Astrocyte of the spinal cord (primary cell): ENCODE measurements around the gene SASH1.

ENCODE experiments used
- DNase-seq: peaks from one replicate; pipeline ENCODE4 v3.0.0; 2011; ENCODE audit warnings: low read depth, low spot score
- H3K4me3 ChIP-seq: 2 replicates; pipeline ENCODE4 v1.5.1; 2011; ENCODE audit warnings: low read depth, mild to moderate bottlenecking, low read length, moderate library complexity
- in situ Hi-C: cut with HindIII; loops from 2 replicates; pipeline ENCODE4 v1.10.0; 2017; ENCODE audit warnings: low sequenced_read_pairs
- TF ChIP-seq, protein P1 (sequence below): IDR thresholded peaks from 2 replicates; pipeline ENCODE4 v1.5.1; 2012; ENCODE audit warnings: low read depth, mild to moderate bottlenecking, low read length, inconsistent platforms

SASH1 gene

DNA sequence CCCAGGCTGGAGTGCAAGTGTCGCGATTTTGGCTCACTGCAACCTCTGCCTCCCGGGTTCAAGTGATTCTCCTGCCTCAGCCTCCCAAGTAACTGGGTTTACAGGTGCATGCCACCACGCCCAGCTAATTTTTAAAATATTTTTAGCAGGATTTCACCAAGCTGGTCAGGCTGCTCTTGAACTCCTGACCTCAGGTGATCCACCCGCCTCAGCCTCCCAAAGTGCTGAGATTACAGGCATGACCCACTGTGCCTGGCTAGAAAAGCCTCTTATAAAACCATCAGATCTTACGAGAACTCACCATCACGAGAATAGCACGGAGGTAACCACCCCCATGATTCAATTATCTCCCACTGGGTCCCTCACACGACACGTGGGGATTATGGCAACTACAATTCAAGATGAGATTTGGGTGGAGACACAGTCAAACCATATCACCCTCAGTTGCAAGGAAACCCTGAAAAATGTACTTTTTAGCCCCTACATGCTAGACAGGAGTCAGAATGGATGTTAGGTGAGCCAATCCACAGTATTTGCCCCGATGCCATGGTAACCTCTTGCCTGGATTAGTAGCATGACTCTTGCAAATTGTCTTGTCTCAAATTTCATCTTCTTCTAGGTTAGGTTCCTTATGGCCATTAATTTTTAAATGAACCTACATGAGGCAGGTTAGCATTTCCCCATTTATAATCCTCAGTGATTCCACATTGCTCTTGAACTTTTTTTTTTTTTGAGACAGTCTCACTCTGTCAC is 17.1 kb upstream of the SASH1 start:
- DNase-seq = no peak
- TF ChIP-seq, protein P1, sequence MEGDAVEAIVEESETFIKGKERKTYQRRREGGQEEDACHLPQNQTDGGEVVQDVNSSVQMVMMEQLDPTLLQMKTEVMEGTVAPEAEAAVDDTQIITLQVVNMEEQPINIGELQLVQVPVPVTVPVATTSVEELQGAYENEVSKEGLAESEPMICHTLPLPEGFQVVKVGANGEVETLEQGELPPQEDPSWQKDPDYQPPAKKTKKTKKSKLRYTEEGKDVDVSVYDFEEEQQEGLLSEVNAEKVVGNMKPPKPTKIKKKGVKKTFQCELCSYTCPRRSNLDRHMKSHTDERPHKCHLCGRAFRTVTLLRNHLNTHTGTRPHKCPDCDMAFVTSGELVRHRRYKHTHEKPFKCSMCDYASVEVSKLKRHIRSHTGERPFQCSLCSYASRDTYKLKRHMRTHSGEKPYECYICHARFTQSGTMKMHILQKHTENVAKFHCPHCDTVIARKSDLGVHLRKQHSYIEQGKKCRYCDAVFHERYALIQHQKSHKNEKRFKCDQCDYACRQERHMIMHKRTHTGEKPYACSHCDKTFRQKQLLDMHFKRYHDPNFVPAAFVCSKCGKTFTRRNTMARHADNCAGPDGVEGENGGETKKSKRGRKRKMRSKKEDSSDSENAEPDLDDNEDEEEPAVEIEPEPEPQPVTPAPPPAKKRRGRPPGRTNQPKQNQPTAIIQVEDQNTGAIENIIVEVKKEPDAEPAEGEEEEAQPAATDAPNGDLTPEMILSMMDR = no peak
- H3K4me3 ChIP-seq = no peak overlapping the region
- in situ Hi-C loops = no loop called here

DNA sequence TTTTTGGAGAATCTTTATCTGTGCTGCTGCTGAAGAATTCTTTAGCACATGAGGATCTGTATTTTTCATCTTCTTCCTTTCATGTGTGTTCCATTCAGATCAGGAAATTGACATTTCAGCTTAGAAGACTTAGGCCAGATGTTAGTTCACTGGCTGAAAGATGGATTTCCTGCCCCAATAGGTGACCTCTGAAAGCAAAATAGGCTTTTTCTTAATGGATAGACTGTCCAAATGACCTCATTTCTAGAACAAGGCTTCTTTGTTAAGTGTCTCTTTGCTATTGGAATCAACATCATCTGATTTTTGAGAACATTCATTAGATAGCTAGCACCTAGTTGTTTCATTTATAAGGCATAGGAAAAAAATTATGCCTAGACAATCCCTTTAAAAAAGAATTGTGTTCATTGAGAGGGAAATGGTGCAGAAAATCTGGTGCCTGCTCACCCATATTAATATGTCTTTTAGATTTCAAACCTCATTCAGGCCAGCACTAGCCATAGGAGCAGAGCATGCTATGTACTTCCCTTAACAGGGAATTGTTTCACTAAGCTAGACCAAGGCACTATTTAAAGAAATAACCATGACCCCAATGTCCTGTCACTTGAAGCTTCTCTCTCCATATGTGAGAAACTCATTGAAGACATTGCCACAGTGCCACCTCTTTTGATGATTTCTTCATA is 13.6 kb upstream of the SASH1 start:
- TF ChIP-seq, protein P1 = no peak
- no peak overlapping the region for H3K4me3 ChIP-seq
- DNase-seq = no peak
- in situ Hi-C loops = no loop called here

GRCh38 chr6:148329596-148330381 is 12.8 kb upstream of the SASH1 start:
- in situ Hi-C loops = no loop called here
- DNase-seq = peak; percentile 49
- TF ChIP-seq, protein P1 = no peak
- H3K4me3 ChIP-seq = no peak overlapping the region

GRCh38 chr6:148332088-148332487 is 10.6 kb upstream of the SASH1 start:
- TF ChIP-seq, protein P1 = no peak
- no peak for DNase-seq
- no peak overlapping the region for H3K4me3 ChIP-seq
- in situ Hi-C loops = no loop called here

DNA sequence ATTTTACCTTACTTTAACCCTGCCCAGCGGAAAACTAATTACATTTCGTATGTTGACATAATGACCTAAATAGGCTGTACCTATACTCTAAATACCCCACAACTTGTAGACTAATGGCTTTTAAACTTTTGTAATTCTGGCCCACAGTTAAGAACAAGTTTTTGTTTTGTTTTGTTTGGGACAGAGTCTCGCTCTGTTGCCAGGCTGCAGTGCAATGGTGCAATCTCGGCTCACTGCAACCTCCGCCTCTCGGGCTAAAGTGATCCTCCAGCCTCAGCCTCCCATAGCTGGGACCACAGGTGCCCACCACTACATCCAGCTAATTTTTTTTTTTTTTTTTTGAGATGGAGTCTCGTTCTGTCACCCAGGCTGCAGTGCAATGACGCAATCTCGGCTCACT is 5.7 kb upstream of the SASH1 start:
- TF ChIP-seq, protein P1 = no peak
- in situ Hi-C loops = no loop called here
- H3K4me3 ChIP-seq = no peak overlapping the region
- no peak for DNase-seq

- no peak for DNase-seq
- in situ Hi-C loops = no loop called here
- TF ChIP-seq, protein P1 = no peak
- H3K4me3 ChIP-seq = no peak overlapping the region
Observed at GRCh38 chr6:148339766-148340165, 2.9 kb upstream of the SASH1 start.
